Esophagus squamous epithelium (tissue), 5 donors: ENCODE results near the gene BBS7. TPM values are rescaled to one million over a fixed set of nuclear protein-coding genes. Genes with fewer than 3 reads are reported as not detected.

Source experiments
- DNase-seq: peaks from one replicate; lab custom pipeline; 2025; lab: John Stamatoyannopoulos, UW
- H3K27ac ChIP-seq, 4 donors: fragments of 200-600 bp; sonication (generic); one replicate each; pipeline ENCODE4 v1.5.1; 2016 to 2019; ENCODE audit warnings: mild to moderate bottlenecking in 1 of 4
- H3K27me3 ChIP-seq, 4 donors: fragments of 200-600 bp; sonication (generic); 1 replicate in 3 of 4; 2 replicates in 1 of 4; pipeline versions ENCODE4 v1.5.1 to v1.6.0; 2017 to 2021; ENCODE audit warnings: antibody characterized with exemption in 1 of 4
- H3K36me3 ChIP-seq, 3 donors: fragments of 200-600 bp; sonication (generic); one replicate each; pipeline ENCODE4 v1.5.1; 2016 to 2019
- H3K4me1 ChIP-seq, 3 donors: fragments of 200-600 bp; sonication (generic); one replicate each; pipeline ENCODE4 v1.5.1; 2017 to 2019
- H3K4me3 ChIP-seq, 4 donors: fragments of 200-600 bp; sonication (generic); 1 replicate in 3 of 4; 2 replicates in 1 of 4; pipeline ENCODE4 v1.5.1; 2016 to 2019; ENCODE audit warnings: mild to moderate bottlenecking in 2 of 4, moderate library complexity in 1 of 4
- H3K9me3 ChIP-seq, 3 donors: fragments of 200-600 bp; sonication (generic); one replicate each; pipeline ENCODE4 v1.5.1; 2016 to 2019
- CTCF ChIP-seq, 6 experiments: fragments of 450-650 bp in 4 of 6; fragments of 200-600 bp in 2 of 6; sonication (generic) in 2 of 6; IDR thresholded peaks; one replicate each; pipeline ENCODE4 v1.5.1; 2016 to 2019; ENCODE audit warnings: antibody characterized with exemption in 6 of 6, mild to moderate bottlenecking in 4 of 6, moderate library complexity in 4 of 6
- POLR2A ChIP-seq, 4 donors: fragments of 450-650 bp; IDR thresholded peaks; one replicate each; pipeline ENCODE4 v1.6.1; 2017; ENCODE audit warnings: antibody characterized with exemption in 4 of 4, mild to moderate bottlenecking in 4 of 4, moderate library complexity in 3 of 4
- WGBS, 2 donors: methylation state at CpG; one replicate each; pipeline ENCODE4 v1.1.5; 2018; 5-methylcytosine and 5-hydroxymethylcytosine counted together
- intact Hi-C: fragments of 100-400 bp; cut with DNase I; formaldehyde crosslinking; loops from one replicate; pipeline ENCODE4 v1.15.0; 2022
- total RNA-seq, 4 donors: library from RNA; depleted of rRNA; stranded (reverse); fragments of >200 nt; gene quantifications; one replicate each; pipeline ENCODE4 v1.1.0, GENCODE V29; 2016
- donor health status: DM: yes; HTN: yes; CAD: no.

BBS7 gene
- total RNA-seq, 4 donors from 2014 or later = 10.5 to 16.6 (median 11.8) TPM

- no peak overlapping the region for H3K27ac ChIP-seq
- no peaks in the 10 kb centered on the region for H3K36me3 ChIP-seq
- H3K4me1 ChIP-seq = no peaks in the 10 kb centered on the region
- H3K4me3 ChIP-seq = no peak overlapping the region
- no peak for DNase-seq
- peaks cover 0 to 17% (median 0%) of the 10 kb centered on the region in 4 donors for H3K27me3 ChIP-seq
- intact Hi-C loops = no loop called here
- H3K9me3 ChIP-seq = no peaks in the 10 kb centered on the region
- WGBS, 2 donors = 60 to 69% methylated on average over 2 to 4 of the region's 4 CpGs
- no peak for TF ChIP-seq POLR2A (IDR thresholded peaks at IDR 0.05)
- no peak for TF ChIP-seq CTCF (IDR thresholded peaks at IDR 0.05)
Observed at GRCh38 chr4:121877041-121877773, 6.9 kb upstream of the BBS7 start.

GRCh38 chr4:121876070-121876469, 5.8 kb upstream of the BBS7 start:
- no peaks in the 10 kb centered on the region for H3K9me3 ChIP-seq
- H3K36me3 ChIP-seq = no peaks in the 10 kb centered on the region
- TF ChIP-seq CTCF (IDR thresholded peaks at IDR 0.05) = no peak
- TF ChIP-seq POLR2A (IDR thresholded peaks at IDR 0.05) = no peak
- intact Hi-C loops = no loop called here
- no peak overlapping the region for H3K4me3 ChIP-seq
- no peak for DNase-seq
- H3K27ac ChIP-seq = no peak overlapping the region
- 92 to 96% methylated on average over 6 of the region's 6 CpGs for WGBS, 2 donors
- H3K4me1 ChIP-seq = no peaks in the 10 kb centered on the region
- H3K27me3 ChIP-seq = peaks cover 0 to 17% (median 0%) of the 10 kb centered on the region in 4 donors

GRCh38 chr4:121875652-121876051, 5.4 kb upstream of the BBS7 start:
- Histone ChIP-seq H3K27ac (no peak overlapping the region), H3K36me3 (no peaks in the 10 kb centered on the region), H3K4me3 (no peak overlapping the region), H3K27me3 (peaks cover 0 to 17% (median 0%) of the 10 kb centered on the region in 4 donors), H3K4me1 (peaks cover 0 to 3% (median 0%) of the 10 kb centered on the region in 3 donors), H3K9me3 (no peaks in the 10 kb centered on the region)
- intact Hi-C loops = no loop called here
- DNase-seq = no peak
- WGBS, 2 donors = 63 to 86% methylated on average over 2 of the region's 2 CpGs
- TF ChIP-seq POLR2A (IDR thresholded peaks at IDR 0.05) (no peak), CTCF (IDR thresholded peaks at IDR 0.05) (no peak)

GRCh38 chr4:121873604-121874003, 3.3 kb upstream of the BBS7 start:
- Histone ChIP-seq H3K4me3 (no peak overlapping the region), H3K36me3 (no peaks in the 10 kb centered on the region), H3K27me3 (peaks cover 0 to 9% (median 0%) of the 10 kb centered on the region in 4 donors), H3K9me3 (no peaks in the 10 kb centered on the region), H3K27ac (no peak overlapping the region), H3K4me1 (peaks cover 3 to 16% (median 7%) of the 10 kb centered on the region in 3 donors)
- no peak for TF ChIP-seq POLR2A (IDR thresholded peaks at IDR 0.05)
- no peak for TF ChIP-seq CTCF (IDR thresholded peaks at IDR 0.05)
- 43 to 47% methylated on average over 3 of the region's 3 CpGs for WGBS, 2 donors
- intact Hi-C loops = no loop called here
- DNase-seq = no peak

GRCh38 chr4:121863799-121864198, 6.5 kb downstream of the BBS7 start:
- intact Hi-C loops = no loop called here

More at GRCh38 chr4:121863799-121864198, 6.5 kb downstream of the BBS7 start:
- Histone ChIP-seq H3K36me3 (peaks cover 0 to 61% (median 3%) of the 10 kb centered on the region in 3 donors), H3K27ac (no peak overlapping the region), H3K9me3 (no peaks in the 10 kb centered on the region), H3K4me1 (peaks cover 0 to 1% (median under 1%) of the 10 kb centered on the region in 3 donors), H3K27me3 (no peaks in the 10 kb centered on the region), H3K4me3 (no peak overlapping the region)
- 87 to 88% methylated on average over 7 of the region's 7 CpGs for WGBS, 2 donors
- no peak for DNase-seq
- no peak for TF ChIP-seq POLR2A (IDR thresholded peaks at IDR 0.05)
